A549 (cell line): ENCODE data around the gene OR7G3. TPM values are rescaled to one million over a fixed set of nuclear protein-coding genes. Genes with fewer than 3 reads are reported as not detected.

Source experiments
- ATAC-seq, 2 experiments: fragments of 200-7000 bp in 1 of 2; fragments of >200 bp in 1 of 2; cut with Nextera tagmentation in 1 of 2; cut with Tn5 transposase in 1 of 2; 3 replicates each; pipeline versions ENCODE4 v1.8.0 to v1.9.1; 2018 to 2020; ENCODE audit warnings: mild to moderate bottlenecking in 1 of 2, moderate library complexity in 1 of 2
- CTCF ChIA-PET: fragments of 300-600 bp; sonication (Branson Sonifier 250); formaldehyde crosslinking; extraction: SDS; loops from one replicate; lab custom pipeline; 2021; ENCODE audit warnings: antibody characterized with exemption, inconsistent platforms; lab: Yijun Ruan, JAX
- POLR2A ChIA-PET: fragments of 350-600 bp; formaldehyde crosslinking; extraction: SDS; loops from one replicate; lab custom pipeline; 2021; ENCODE audit warnings: antibody characterized with exemption, inconsistent platforms; lab: Yijun Ruan, JAX
- DNase-seq, 2 experiments: peaks; one replicate each; pipeline versions ENCODE4 v3.0.0 to v3.0.0-alpha.2; 2011 to 2016; ENCODE audit warnings: low read depth in 1 of 2, low spot score in 1 of 2
- FAIRE-seq: peaks from 2 replicates; lab custom pipeline; 2011; peaks lifted over from hg19 to GRCh38; lab: Jason Lieb, UNC
- H3K27ac ChIP-seq, 2 experiments: fragments of >200 bp; sonication (Bioruptor Twin); formaldehyde crosslinking; 3 replicates each; pipeline ENCODE4 v1.5.1; 2016 to 2017
- H3K4me1 ChIP-seq: fragments of >200 bp; sonication (Bioruptor Twin); formaldehyde crosslinking; 3 replicates; pipeline ENCODE4 v1.6.1; 2016
- H3K4me2 ChIP-seq: fragments of >200 bp; sonication (Bioruptor Twin); formaldehyde crosslinking; 3 replicates; pipeline ENCODE4 v1.6.1; 2016
- H3K4me3 ChIP-seq: fragments of >200 bp; sonication (Bioruptor Twin); formaldehyde crosslinking; 3 replicates; pipeline ENCODE4 v1.5.1; 2016
- H3K9me3 ChIP-seq: fragments of >200 bp; sonication (Bioruptor Twin); formaldehyde crosslinking; 3 replicates; pipeline ENCODE4 v1.6.1; 2016
- CBX8 ChIP-seq: fragments of 200-600 bp; sonication (generic); IDR thresholded peaks from 2 replicates; pipeline ENCODE4 v1.6.1; 2016
- CEBPB ChIP-seq, 2 experiments: fragments of >200 bp in 1 of 2; sonication (Bioruptor Twin) in 1 of 2; formaldehyde crosslinking in 1 of 2; IDR thresholded peaks; 2 replicates each; pipeline ENCODE4 v1.6.1; 2012 to 2016
- CHD4 ChIP-seq: fragments of 200-600 bp; sonication (generic); IDR thresholded peaks from 2 replicates; pipeline ENCODE4 v1.6.1; 2016; ENCODE audit warnings: antibody characterized with exemption, mild to moderate bottlenecking, borderline replicate concordance
- EHF ChIP-seq: fragments of 250-450 bp; sonication (Bioruptor Pico); IDR thresholded peaks from 2 replicates; pipeline ENCODE4 v1.5.0; 2020; ENCODE audit warnings: mild to moderate bottlenecking
- ELK1 ChIP-seq: fragments of 150-350 bp; IDR thresholded peaks from 2 replicates; pipeline ENCODE4 v1.6.1; 2014; ENCODE audit warnings: low read depth, mild to moderate bottlenecking, low read length
- EP300 ChIP-seq, 2 experiments: fragments of >200 bp; sonication (Bioruptor Twin); formaldehyde crosslinking; IDR thresholded peaks; 2 replicates in 1 of 2; 3 replicates in 1 of 2; pipeline ENCODE4 v1.6.1; 2016 to 2017
- FOSB ChIP-seq: fragments of 250-450 bp; sonication (Bioruptor Pico); IDR thresholded peaks from 2 replicates; pipeline ENCODE4 v1.5.0; 2020; ENCODE audit warnings: mild to moderate bottlenecking, moderate library complexity
- FOSL2 ChIP-seq, 2 experiments: fragments of 450-650 bp in 1 of 2; fragments of >200 bp in 1 of 2; sonication (Bioruptor Twin) in 1 of 2; formaldehyde crosslinking; IDR thresholded peaks; 2 replicates each; pipeline versions ENCODE4 v1.5.0 to v1.6.1; 2016 to 2020; ENCODE audit warnings: mild to moderate bottlenecking in 1 of 2, moderate library complexity in 1 of 2
- GATA3 ChIP-seq: IDR thresholded peaks from 2 replicates; pipeline ENCODE4 v1.6.1; 2012; ENCODE audit warnings: borderline replicate concordance
- HDAC2 ChIP-seq: fragments of 200-600 bp; sonication (generic); IDR thresholded peaks from 2 replicates; pipeline ENCODE4 v1.6.1; 2016
- HMGXB4 ChIP-seq: fragments of 250-450 bp; sonication (Bioruptor Pico); IDR thresholded peaks from 2 replicates; pipeline ENCODE4 v1.5.0; 2021; ENCODE audit warnings: mild to moderate bottlenecking, moderate library complexity, borderline replicate concordance
- HOXB5 ChIP-seq: fragments of 250-450 bp; sonication (Bioruptor Pico); IDR thresholded peaks from 2 replicates; pipeline ENCODE4 v1.5.0; 2020; ENCODE audit warnings: mild to moderate bottlenecking, moderate library complexity
- KDM5A ChIP-seq: fragments of 200-600 bp; sonication (generic); IDR thresholded peaks from 2 replicates; pipeline ENCODE4 v1.6.1; 2016; ENCODE audit warnings: antibody characterized with exemption, mild to moderate bottlenecking
- NFE2L2 ChIP-seq: fragments of 150-350 bp; conservative IDR thresholded peaks from 2 replicates; pipeline ENCODE4 v1.6.1; 2014; ENCODE audit warnings: low read length
- NPAS2 ChIP-seq: fragments of 250-450 bp; sonication (Bioruptor Pico); IDR thresholded peaks from 2 replicates; pipeline ENCODE4 v1.8.0; 2022; ENCODE audit warnings: mild to moderate bottlenecking, moderate library complexity, borderline replicate concordance
- PHF8 ChIP-seq: fragments of 200-600 bp; sonication (generic); IDR thresholded peaks from 2 replicates; pipeline ENCODE4 v1.6.1; 2016; ENCODE audit warnings: low read depth, mild to moderate bottlenecking, antibody characterized with exemption, moderate library complexity, borderline replicate concordance
- RCOR1 ChIP-seq: fragments of 150-350 bp; IDR thresholded peaks from 2 replicates; pipeline ENCODE4 v1.6.1; 2014; ENCODE audit warnings: antibody characterized with exemption, low read length, low read depth
- RFX5 ChIP-seq: fragments of 450-650 bp; IDR thresholded peaks from 2 replicates; pipeline ENCODE4 v1.7.1; 2014; ENCODE audit warnings: antibody characterized with exemption, mild to moderate bottlenecking, moderate library complexity
- RNF2 ChIP-seq: fragments of 200-600 bp; sonication (generic); IDR thresholded peaks from 2 replicates; pipeline ENCODE4 v1.6.1; 2016; ENCODE audit warnings: low read depth, mild to moderate bottlenecking, antibody characterized with exemption, moderate library complexity, borderline replicate concordance
- SREBF2 ChIP-seq: fragments of 450-650 bp; IDR thresholded peaks from 2 replicates; pipeline ENCODE4 v1.6.1; 2014; ENCODE audit warnings: mild to moderate bottlenecking, moderate library complexity
- ZFP36 ChIP-seq: fragments of 450-650 bp; IDR thresholded peaks from 2 replicates; pipeline ENCODE4 v1.6.1; 2014; ENCODE audit warnings: borderline replicate concordance; ENCODE audit not compliant: partially characterized antibody
- ZSCAN20 ChIP-seq: fragments of 250-450 bp; sonication (Bioruptor Pico); IDR thresholded peaks from 2 replicates; pipeline ENCODE4 v1.8.0; 2022; ENCODE audit warnings: mild to moderate bottlenecking, moderate library complexity
- WGBS: methylation state at CpG from one replicate; pipeline ENCODE4 v1.1.6; 2017; ENCODE audit errors: missing lambda C conversion rate; 5-methylcytosine and 5-hydroxymethylcytosine counted together
- polyA plus RNA-seq, 4 experiments: library from polyadenylated mRNA; depleted of rRNA in 3 of 4; stranded (reverse); fragments of >200 nt; fragmentation: RNase III in 1 of 4; extraction: RNeasy Plus Mini Kit Qiagen cat#74134 plus additional on column Dnase treatment in 1 of 4; gene quantifications; 2 replicates in 3 of 4; 3 replicates in 1 of 4; pipeline ENCODE4 v1.2.3, GENCODE V29; 2011 to 2017

Gene OR7G3
- polyA plus RNA-seq, 2 of the 4 experiments (the other 2 are of a cell fraction) = not detected

- Histone ChIP-seq H3K4me3 (no peak overlapping the region), H3K4me1 (no peaks in the 10 kb centered on the region), H3K27ac (no peak overlapping the region), H3K4me2 (no peak overlapping the region), H3K9me3 (peaks cover 55% of the 10 kb centered on the region)
- FAIRE-seq (no peak), ATAC-seq (no peak), DNase-seq (no peak)
- POLR2A ChIA-PET = no interaction called here
- TF ChIP-seq NFE2L2 = no peak
- TF ChIP-seq KDM5A = no peak
- no peak for TF ChIP-seq GATA3
- TF ChIP-seq NPAS2 (CRISPR knock-in tag) = no peak
- TF ChIP-seq CHD4 = no peak
- no peak for TF ChIP-seq HDAC2
- WGBS = 93% methylated on average over 4 of the region's 4 CpGs
- CTCF ChIA-PET = interaction anchor here (0.5 kb wide), 1 partner anchor 1199 kb away, joined by 3 read pairs; no protein-coding TSS in a partner anchor
Measured at GRCh38 chr19:9166846-9167245, 40.1 kb upstream of the OR7G3 start.

GRCh38 chr19:9165261-9165660 lies 38.5 kb upstream of the OR7G3 start:
- 79% methylated on average over 3 of the region's 3 CpGs for WGBS
- Histone ChIP-seq H3K9me3 (peaks cover 70% of the 10 kb centered on the region), H3K4me2 (no peak overlapping the region), H3K4me1 (no peaks in the 10 kb centered on the region), H3K27ac (no peak overlapping the region), H3K4me3 (no peak overlapping the region)
- FAIRE-seq (no peak), DNase-seq (no peak), ATAC-seq (no peak)
- no peak for TF ChIP-seq NPAS2 (CRISPR knock-in tag)
- TF ChIP-seq HOXB5 (CRISPR knock-in tag) = no peak
- TF ChIP-seq FOSL2 (IDR thresholded peaks at IDR 0.05) = no peak
- TF ChIP-seq FOSL2 (CRISPR knock-in tag; IDR thresholded peaks at IDR 0.05) = no peak
- no peak for TF ChIP-seq CBX8
- TF ChIP-seq PHF8 = no peak
- no peak for TF ChIP-seq ZSCAN20 (CRISPR knock-in tag)
- TF ChIP-seq RCOR1 = no peak
- CTCF ChIA-PET = no interaction called here
- POLR2A ChIA-PET = no interaction called here

- DNase-seq (no peak), ATAC-seq (no peak)
- no peak overlapping the region for H3K27ac ChIP-seq
- no peaks in the 10 kb centered on the region for H3K4me1 ChIP-seq
- POLR2A ChIA-PET = no interaction called here
- CTCF ChIA-PET = no interaction called here
- H3K9me3 ChIP-seq = peaks cover 93% of the 10 kb centered on the region
- TF ChIP-seq RCOR1 (no peak), RFX5 (no peak), ELK1 (no peak), PHF8 (no peak), NFE2L2 (no peak), SREBF2 (no peak), RNF2 (no peak), KDM5A (no peak), ZFP36 (no peak), CEBPB (IDR thresholded peaks at IDR 0.05) (no peak), HMGXB4 (no peak), HDAC2 (no peak), FOSB (no peak), EHF (CRISPR knock-in tag) (no peak), EP300 (IDR thresholded peaks at IDR 0.05) (no peak)
- TF ChIP-seq, all 56 proteins: peak for 0
- H3K4me2 ChIP-seq = no peak overlapping the region
- 92% methylated on average over 11 of the region's 12 CpGs for WGBS
- FAIRE-seq = no peak
- H3K4me3 ChIP-seq = no peak overlapping the region
Measured at GRCh38 chr19:9161427-9161826, 34.7 kb upstream of the OR7G3 start.
